HG03135 (cell line): Measurements from ENCODE around the gene CKS1B.
"Not testable (repeated sequence)": the region's sequence is repeated elsewhere in the genome, so short reads cannot be mapped to it uniquely, and the experiment has no call there.

Experiments used
- ATAC-seq: cut with Tn5 transposase; IDR thresholded peaks from one replicate; pipeline ENCODE4 v1.9.1; 2021; ENCODE audit warnings: mild to moderate bottlenecking, moderate library complexity; ENCODE audit not compliant: unreplicated experiment

Gene CKS1B

GRCh38 chr1:154983776-154984466, 9.4 kb downstream of the CKS1B start:
- ATAC-seq = no peak

DNA sequence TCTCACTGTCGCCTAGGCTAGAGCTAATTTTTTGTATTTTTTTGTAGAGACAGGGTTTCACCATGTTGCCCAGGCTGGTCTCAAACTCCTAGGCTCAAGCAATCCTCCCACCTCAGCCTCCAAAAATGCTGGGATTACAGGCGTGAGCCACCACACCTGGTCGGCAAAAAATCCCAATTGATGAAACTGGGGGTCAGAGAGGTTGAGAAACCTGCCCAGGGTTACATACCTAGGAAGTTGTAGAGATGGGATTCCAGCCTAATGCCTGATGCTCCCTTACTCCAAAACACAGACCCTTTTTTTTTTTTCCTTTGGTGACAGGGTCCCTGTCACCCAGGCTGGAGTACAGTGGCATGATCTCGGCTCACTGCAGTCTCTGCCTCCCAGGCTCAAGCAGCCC, 12.3 kb downstream of the CKS1B start:
- not testable (repeated sequence) for ATAC-seq

- no peak for ATAC-seq
Observed at GRCh38 chr1:154987326-154987725, 12.8 kb downstream of the CKS1B start.

DNA sequence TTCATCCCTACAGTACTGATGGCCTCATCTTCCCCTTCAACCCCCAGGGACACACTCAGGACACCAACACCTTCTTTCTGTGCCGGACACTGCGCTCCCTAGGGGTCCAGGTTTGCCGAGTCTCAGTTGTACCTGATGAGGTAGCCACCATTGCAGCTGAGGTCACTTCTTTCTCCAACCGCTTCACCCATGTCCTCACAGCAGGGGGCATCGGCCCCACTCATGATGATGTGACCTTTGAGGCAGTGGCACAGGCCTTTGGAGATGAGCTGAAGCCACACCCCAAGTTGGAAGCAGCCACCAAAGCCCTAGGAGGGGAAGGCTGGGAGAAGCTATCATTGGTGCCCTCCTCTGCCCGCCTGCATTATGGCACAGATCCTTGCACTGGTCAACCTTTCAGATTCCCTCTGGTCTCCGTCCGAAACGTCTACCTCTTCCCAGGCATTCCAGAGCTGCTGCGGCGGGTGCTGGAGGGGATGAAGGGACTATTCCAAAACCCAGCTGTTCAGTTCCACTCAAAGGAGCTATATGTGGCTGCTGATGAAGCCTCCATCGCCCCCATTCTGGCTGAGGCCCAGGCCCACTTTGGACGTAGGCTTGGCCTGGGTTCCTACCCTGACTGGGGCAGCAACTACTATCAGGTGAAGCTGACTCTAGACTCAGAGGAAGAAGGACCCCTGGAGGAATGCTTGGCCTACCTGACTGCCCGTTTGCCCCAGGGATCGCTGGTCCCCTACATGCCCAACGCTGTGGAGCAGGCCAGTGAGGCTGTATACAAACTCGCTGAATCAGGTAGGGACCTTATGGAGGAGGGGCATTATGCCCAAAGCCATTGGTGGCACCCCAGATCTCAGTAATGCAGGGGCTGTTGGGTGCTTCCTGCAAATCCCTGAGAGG, 13.8 kb downstream of the CKS1B start:
- ATAC-seq = no peak

DNA sequence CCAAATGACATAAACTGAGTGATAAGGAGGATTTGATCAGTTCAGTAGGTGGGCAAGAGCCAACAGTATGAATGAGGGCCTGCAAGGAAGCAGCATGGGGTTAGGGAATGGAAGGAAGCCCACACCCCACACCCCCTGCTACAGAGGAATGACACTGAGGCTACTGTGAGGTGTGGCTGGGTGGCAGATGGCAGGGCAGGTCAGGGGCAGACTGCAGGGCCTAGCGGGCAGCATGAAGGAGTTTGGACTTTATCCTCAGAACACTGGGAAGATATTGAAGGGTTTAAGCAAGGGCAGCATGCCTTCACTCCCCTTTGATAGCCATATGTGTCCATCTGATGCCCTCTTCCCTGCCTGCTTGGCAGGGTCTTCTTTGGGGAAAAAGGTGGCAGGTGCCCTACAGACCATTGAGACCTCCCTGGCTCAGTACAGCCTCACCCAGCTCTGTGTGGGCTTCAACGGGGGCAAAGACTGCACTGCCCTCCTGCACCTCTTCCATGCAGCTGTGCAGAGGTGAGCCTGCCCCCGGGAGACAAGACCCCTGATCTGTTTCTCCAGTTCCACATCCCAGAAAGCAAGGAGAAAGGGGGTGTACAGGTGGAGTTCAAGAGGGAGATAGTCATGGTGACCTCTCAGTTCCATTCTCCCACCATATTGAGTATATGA, 14.8 kb downstream of the CKS1B start:
- ATAC-seq = no peak

DNA sequence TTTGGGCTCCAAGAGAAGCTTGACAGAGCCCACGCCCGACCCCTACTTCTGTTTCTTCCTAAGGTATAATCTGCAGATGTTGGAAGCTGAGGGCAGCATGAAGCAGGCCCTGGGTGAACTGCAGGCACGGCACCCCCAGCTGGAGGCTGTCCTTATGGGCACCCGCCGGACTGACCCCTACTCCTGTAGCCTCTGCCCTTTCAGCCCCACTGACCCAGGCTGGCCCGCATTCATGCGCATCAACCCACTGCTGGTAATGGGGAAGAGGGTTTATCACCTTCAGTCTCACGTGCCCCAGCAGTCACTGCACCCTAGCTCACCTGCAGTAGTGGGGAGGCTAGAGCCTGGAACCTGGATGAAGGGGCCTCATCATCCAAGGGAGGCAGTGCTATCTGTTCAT, 15.8 kb downstream of the CKS1B start:
- no peak for ATAC-seq

DNA sequence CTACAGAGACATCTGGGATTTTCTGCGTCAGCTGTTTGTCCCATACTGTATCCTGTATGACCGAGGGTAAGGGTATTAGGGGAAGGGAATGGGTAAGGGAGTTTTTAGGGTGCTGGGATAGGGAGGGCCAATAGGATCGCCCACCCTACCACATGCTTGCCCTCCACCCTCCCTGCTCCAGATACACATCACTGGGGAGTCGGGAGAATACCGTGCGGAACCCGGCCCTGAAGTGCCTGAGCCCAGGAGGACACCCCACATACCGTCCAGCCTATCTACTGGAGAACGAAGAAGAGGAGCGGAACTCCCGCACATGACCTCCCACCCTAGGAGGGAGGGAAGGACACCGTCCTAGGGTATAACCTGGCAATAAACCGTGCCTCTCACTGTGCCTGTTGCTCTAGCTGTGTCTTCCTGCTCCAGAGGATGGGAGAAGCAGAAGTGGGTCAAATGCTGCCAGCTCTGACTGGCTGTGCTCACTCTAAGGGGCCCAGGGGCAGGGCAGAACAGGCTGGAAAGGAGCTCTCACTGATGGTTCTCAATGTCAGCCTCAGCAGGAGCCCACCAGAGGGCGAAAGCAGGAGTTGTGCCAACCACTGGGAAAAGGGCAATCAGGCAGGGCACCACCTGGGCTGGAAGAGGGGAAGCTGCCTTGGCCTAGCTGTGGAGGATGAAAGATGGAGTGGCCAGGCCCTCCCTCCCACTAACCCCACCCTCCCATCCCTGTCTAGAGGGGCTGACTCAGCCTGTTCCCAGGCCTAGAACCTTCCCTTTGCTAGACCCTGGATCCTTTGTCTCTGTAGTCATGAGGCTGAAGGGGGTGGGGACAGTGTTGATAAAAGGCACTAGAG, 18.5 kb downstream of the CKS1B start:
- no peak for ATAC-seq

- ATAC-seq = no peak
Observed at GRCh38 chr1:154993572-154994268, 19.2 kb downstream of the CKS1B start, which contains the start of gene LENEP. Gene LENEP (plus strand): TSS chr1:154993586. CDS start chr1:154993608, 22 bp downstream.

GRCh38 chr1:154994269-154994587, 19.7 kb downstream of the CKS1B start:
- ATAC-seq = no peak

DNA sequence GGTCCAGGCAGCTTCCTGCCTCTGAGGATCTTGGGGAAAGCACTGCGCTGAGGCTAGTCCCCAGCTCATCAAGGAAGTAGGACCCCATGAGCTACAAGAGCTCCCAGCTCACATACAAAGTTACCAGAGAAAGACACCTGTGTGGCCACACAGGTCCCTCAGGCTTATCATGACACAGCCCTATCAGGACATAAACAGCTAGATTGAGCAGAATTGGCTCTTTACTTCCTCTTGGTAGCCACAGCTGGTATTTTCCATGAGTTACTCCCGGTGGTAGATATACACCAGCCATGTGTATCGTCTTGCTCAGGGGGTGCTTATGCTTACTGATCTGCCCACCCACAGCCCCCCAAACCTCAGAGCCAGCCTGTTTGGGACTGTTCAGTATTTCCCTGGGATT, 20.1 kb downstream of the CKS1B start:
- no peak for ATAC-seq

DNA sequence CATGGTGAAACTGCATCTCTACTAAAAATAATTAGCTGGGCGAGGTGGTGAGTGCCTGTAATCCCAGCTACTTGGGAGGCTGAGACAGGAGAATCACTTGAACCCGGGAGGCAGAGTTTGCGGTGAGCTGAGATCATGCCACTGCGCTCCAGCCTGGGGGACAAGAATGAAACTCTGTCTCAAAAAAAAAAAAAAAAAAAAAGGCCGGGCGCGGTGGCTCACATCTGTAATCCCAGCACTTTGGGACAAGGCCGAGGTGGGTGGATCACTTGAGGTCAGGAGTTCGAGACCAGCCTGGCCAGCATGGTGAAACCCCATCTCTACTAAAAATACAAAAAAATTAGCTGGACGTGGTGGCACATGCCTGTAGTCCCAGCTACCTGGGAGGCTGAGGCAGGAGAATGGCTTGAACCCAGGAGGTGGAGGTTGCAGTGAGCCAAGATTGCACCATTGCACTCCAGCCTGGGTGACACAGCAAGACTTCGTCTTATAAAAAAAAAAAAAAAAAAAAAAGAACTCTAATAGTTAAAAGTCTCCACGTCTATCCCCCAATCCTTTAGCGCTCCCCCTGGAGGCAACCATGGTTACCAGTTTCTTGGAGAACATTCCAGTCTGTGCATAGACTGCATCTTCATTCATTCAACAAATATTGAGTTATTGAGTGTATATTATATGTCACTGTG, 21.0 kb downstream of the CKS1B start:
- ATAC-seq = not testable (repeated sequence)

DNA sequence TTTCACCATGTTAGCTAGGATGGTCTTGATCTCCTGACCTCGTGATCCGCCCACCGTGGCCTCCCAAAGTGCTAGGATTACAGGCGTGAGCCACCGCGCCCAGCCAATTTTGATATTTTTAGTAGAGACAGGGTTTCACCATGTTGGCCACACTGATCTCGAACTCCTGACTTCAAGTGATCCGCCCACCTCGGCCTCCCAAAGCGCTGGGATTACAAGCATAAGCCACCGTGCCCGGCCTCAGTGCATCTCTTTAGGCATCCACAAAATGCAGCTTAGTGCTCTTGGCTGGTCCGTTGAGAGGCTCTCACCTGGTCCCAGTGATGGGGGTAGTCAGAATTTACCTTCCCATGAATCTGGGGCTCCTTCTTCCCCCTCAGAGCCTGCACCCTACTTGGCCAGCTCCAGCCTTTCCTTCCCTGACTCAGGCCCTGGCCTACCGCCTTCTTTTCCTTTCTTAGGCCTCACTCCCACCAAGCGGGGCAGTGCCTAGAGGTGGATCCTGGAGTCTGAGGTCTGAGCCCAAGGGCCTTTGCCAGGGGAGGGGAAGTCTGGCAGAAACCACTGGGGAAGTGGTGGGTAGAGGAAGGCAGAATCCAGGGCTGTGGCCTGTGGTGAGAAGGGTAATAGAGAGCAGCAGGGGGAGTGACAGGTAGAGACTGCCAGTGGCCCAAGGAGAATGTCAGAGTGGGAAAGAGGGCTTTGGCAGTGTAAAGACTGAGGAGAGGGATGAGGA, 22.7 kb downstream of the CKS1B start:
- no peak for ATAC-seq

GRCh38 chr1:154998201-154998780, 23.8 kb downstream of the CKS1B start:
- ATAC-seq = no peak

DNA sequence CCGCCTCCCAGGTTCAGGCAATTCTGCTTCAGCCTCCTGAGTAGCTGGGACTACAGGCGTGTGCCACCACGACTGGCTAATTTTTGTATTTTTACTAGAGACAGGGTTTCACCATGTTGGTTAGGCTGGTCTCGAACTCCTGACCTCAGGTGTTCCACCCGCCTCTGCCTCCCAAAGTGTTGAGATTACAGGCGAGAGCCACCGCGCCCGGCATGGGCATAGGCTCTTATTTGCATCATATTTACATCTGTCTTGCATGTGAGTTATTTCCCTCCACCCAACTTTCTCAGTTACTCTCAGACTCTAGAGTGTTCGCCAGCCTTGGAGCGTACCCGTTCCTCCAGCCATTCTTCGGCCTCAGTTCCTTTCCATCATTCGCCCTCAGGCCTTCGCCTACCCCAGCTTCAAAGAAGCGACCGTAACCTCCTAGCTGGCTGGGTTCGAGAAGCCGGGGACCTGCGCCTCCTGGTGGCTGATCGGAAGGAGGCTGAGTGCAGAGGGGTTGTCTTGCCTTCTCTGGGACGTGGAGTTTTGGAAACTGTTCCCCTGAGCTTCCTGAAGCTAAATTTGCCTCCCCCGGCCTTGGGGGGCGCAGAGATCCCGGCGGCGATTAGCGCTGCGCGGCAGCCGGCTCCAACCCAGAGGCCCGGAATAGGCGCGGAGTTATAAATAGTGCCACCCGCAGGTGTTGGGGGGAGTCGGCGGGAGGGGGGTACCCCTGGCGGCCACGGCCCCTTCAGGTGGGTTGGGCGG, 24.5 kb downstream of the CKS1B start:
- ATAC-seq = no peak

- no peak for ATAC-seq
Observed at GRCh38 chr1:154999571-155000410, 25.3 kb downstream of the CKS1B start.

GRCh38 chr1:155000411-155000725, 25.9 kb downstream of the CKS1B start:
- no peak for ATAC-seq
